CD4-positive, alpha-beta T cell treated with Interleukin-15 for 1 hour (primary cell): ENCODE measurements around the gene RUNX3.
A peak's percentile ranks its signal among the peaks of the same experiment; 100 is the strongest.

ENCODE experiments used
- DNase-seq: peaks from one replicate; pipeline ENCODE4 v3.0.0-alpha.2; 2020

RUNX3 gene

GRCh38 chr1:24860841-24861240, 69.2 kb downstream of the RUNX3 start:
- no peak for DNase-seq

GRCh38 chr1:24859063-24860010, 70.7 kb downstream of the RUNX3 start:
- no peak for DNase-seq

- DNase-seq = no peak
These were observed 71.8 kb downstream of the RUNX3 start for GRCh38 chr1:24858277-24858676.

- DNase-seq = no peak
These were observed 72.5 kb downstream of the RUNX3 start for GRCh38 chr1:24857507-24858133.

GRCh38 chr1:24856787-24857506, 73.1 kb downstream of the RUNX3 start:
- peak; percentile 37 for DNase-seq

GRCh38 chr1:24855474-24855873, 74.6 kb downstream of the RUNX3 start:
- no peak for DNase-seq

- DNase-seq = no peak
These were observed 76.4 kb downstream of the RUNX3 start for GRCh38 chr1:24853649-24854048.

GRCh38 chr1:24850328-24850920, 79.7 kb downstream of the RUNX3 start:
- no peak for DNase-seq

GRCh38 chr1:24849672-24850295, 80.3 kb downstream of the RUNX3 start:
- no peak for DNase-seq
